T1000 (cell line): ENCODE data around the gene SH3PXD2B.

ENCODE experiments used
- DNase-seq: peaks from one replicate; lab custom pipeline; 2025; ENCODE audit warnings: mixed read lengths; lab: John Stamatoyannopoulos, UW

Gene SH3PXD2B

DNA sequence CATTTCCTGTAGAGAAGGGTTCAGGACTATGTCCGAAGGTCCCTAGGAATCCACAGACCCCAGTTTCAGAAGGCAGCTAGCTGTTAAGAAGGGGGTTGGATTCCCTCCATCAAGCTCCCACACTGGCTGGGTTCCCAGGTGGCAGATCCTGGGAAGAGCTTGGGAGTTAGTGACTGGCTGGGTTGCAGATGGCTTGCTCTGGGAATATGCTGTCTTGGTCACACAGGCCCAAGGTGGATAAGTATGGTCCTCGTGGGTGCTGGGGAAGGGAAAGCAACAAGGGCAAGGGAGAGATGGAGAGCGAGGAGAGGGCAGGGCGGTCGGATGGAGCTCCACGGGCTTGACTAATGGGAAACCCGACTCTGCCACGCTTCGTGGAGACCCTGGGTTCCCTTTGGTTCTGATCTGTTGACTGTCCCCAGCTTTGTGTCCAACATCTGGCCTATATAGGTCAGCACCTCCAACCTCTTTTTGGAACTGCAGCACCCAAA, 17.4 kb downstream of the SH3PXD2B start:
- DNase-seq: no peak

DNA sequence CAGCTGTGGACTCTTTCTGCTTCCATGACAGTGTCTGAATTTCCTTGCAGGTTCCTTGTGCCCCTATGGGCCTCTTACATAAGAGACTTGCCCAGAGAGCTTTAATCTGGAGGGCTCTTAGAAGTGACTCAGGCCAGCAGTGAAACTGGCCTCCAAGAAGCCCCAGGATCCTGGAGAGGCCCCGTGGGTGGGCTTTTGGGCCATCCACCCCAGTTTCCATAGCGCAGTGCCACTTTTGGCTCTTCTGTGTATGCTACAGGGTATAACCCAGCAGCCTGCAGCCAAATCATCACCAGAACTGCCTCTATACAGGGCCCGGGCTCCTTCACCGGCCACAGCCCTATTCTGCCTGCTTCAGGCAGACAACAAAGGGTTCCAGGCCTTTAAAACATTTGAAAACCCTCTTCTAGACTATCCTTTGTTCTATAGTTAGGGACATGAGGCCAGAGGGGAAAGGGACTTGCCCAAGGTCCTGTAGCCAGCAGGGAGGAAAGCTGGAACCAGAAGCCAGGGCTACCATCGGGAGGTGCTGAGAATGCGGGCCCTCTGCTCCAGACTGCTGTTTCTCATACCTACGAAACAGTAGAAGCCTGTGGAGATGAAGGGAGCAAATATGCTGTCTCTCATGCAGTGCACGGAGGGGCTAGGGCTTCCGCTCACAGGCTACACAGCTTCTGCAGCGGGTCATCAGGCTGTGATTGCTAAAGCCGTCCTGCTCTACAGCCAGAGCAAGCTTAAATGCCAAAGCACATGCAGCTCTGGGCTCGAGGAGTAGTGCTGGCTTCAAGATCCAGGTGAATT, 18.0 kb downstream of the SH3PXD2B start:
- no peak for DNase-seq

- no peak for DNase-seq
Measured at GRCh38 chr5:172435362-172436077, 18.8 kb downstream of the SH3PXD2B start.

GRCh38 chr5:172434251-172434650, 20.1 kb downstream of the SH3PXD2B start:
- DNase-seq: no peak

- no peak for DNase-seq
Measured at GRCh38 chr5:172433513-172433912, 20.8 kb downstream of the SH3PXD2B start.

GRCh38 chr5:172433071-172433470, 21.3 kb downstream of the SH3PXD2B start:
- DNase-seq: no peak

GRCh38 chr5:172430354-172430753, 24.0 kb downstream of the SH3PXD2B start:
- DNase-seq: no peak

DNA sequence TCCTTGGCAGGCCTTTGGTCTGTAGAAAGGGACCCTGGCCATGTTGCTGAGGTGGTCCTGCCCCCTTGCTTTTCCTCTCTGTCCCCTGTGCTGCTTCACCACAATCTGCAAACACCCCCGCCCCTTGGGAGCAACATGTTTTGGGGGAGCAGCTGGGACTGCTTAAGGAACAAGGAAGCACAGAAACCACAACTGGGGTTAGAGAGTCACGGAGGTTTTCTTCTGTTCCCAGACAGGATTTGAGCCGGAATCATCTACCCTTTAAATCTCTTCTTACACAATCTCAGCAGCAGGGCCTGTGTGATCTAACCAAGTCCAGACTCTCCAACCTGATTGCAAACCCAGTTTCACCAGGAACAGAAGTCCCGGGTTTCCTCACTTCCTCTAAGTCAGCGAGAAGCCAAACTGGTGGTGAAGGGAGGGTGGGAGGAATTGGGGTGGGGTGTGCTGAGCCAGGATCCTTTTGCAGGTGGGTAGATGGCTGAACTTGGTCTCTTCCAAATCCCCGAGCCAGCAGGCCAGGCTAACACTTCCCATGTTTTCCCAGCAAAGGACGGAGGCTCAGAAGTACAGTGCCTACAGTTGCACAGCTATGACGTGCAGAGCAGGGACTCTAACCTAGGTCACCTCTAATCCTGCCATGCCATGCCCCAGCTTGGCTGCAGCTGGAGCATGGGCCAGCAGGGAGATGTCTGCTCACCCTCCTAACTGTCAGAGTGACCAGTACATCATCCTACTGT, 25.0 kb downstream of the SH3PXD2B start:
- DNase-seq: no peak

GRCh38 chr5:172428224-172429166, 25.8 kb downstream of the SH3PXD2B start:
- DNase-seq: no peak

GRCh38 chr5:172427202-172427601, 27.1 kb downstream of the SH3PXD2B start:
- DNase-seq: no peak

DNA sequence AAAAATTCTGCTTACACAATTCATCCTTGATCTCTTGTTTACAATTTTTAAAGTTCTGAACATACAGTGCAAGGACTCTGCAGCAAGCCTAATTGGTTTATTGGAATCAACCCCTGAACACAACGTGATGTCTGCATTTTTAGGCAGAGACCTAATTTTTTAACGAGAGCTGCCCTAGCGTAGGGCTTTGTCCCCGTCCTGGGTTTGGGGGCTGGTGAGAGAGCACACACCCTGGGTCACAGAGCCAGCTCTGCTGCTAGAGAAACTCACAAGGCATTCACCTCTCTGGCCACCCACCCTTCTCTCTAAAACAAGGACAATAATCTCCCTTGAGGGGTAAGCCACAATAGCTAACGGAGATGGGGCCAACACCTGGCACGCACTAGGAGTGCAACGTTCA, 28.2 kb downstream of the SH3PXD2B start:
- no peak for DNase-seq

- DNase-seq: no peak
Measured at GRCh38 chr5:172425402-172425801, 28.9 kb downstream of the SH3PXD2B start.

GRCh38 chr5:172424808-172425207, 29.5 kb downstream of the SH3PXD2B start:
- DNase-seq: no peak

GRCh38 chr5:172424111-172424490, 30.2 kb downstream of the SH3PXD2B start:
- DNase-seq: no peak

DNA sequence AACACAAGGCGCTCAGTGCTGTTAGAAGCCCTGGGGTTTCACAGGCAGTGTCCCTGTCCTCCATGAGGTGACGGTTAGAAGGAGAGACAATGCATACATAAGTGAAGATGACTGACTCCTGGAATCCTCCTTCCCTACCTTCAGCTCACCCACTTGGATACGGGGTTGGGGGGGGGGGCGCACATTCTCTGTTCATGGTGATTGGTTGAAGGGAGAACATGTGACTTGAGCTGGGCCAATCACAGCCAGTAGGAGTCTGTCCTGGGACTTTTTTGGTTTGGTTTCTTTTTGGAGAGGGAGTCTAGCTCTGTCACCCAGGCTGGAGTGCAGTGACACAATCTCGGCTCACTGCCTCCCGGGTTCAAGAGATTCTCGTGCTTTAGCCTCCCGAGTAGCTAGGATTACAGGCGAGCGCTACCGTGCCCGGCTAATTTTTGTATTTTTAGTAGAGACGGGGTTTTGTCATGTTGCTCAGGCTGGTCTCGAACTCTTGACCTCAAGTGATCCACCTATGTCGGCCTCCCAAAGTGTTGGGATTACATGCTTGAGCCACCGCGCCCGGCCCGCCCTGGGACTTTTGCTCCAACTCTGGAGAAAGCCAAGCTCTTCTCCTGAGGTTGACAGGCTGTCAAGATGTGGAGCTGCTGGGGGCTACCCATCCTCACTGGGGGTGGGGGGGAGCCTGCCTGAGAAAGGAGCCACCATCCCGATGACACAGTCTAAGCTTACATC, 30.8 kb downstream of the SH3PXD2B start:
- DNase-seq: no peak

DNA sequence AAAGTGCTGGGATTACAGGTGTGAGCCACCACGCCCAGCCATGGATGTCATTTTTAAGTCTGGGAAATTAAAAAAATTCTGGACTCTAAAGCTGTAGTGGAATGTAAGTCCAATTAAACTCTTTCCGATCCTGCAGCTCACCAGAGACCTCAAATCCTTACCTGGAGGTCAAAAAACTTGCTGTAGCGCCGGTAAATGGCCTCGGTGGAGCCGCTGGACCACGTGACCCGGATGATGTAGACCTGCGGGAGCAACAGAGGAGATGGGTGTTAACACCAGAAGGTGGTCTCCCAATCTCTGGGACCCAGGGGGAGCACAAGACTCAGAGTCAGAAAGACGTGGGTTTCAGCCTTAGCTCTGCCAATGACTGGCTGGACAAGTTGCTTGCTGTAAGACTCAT, 32.1 kb downstream of the SH3PXD2B start:
- DNase-seq: no peak

- no peak for DNase-seq
Measured at GRCh38 chr5:172421020-172421419, 33.3 kb downstream of the SH3PXD2B start.

DNA sequence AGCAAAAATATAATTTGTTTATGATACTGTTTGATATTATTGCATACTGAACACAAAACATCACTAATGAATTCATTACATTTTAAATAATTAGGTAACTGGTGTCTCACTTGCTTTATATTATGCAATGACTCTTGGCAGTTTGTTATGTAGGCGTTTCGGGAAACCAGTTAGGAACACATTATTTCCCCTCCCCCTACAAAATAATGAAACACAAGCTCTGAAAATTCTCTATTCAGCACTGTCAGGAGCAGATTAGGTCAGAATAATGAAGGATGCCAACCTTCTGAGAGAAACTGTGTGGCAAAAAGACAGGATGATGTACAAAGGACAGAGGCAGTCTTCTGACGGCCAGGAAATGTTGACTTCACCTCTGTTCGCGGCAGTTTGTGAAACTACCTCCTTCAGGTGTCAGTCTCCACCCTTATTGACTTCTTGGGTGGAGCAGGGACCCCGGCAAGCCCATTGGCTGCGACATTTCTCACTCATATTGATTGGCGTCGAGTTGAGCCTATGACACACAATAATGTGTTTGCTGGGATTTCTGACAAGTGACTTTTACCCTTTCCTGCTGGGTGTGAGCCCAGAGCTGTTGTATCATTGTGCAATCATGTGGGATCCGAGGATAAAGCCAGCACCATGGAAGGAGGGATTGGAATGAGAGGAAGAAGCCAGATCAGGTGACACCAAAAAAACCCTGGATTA, 33.9 kb downstream of the SH3PXD2B start:
- DNase-seq: peak; percentile 16

GRCh38 chr5:172418862-172419814, 35.2 kb downstream of the SH3PXD2B start:
- DNase-seq: no peak
